Upper lobe of left lung (tissue), 4 donors: Measurements from ENCODE around the gene ZNF618.

Experiments used
- CTCF ChIP-seq, 6 experiments: fragments of 450-650 bp in 4 of 6; fragments of 200-600 bp in 2 of 6; sonication (generic) in 2 of 6; IDR thresholded peaks; one replicate each; pipeline ENCODE4 v1.5.1; 2016 to 2019; ENCODE audit warnings: antibody characterized with exemption in 6 of 6
- POLR2A ChIP-seq, 4 donors: fragments of 450-650 bp; IDR thresholded peaks; one replicate each; pipeline ENCODE4 v1.5.1; 2016 to 2017; ENCODE audit warnings: antibody characterized with exemption in 4 of 4, mild to moderate bottlenecking in 2 of 4
- POLR2AphosphoS5 ChIP-seq, 2 donors: sonication (generic); formaldehyde crosslinking; IDR thresholded peaks; one replicate each; pipeline ENCODE4 v1.5.1; 2017; ENCODE audit warnings: antibody characterized with exemption in 2 of 2

DNA sequence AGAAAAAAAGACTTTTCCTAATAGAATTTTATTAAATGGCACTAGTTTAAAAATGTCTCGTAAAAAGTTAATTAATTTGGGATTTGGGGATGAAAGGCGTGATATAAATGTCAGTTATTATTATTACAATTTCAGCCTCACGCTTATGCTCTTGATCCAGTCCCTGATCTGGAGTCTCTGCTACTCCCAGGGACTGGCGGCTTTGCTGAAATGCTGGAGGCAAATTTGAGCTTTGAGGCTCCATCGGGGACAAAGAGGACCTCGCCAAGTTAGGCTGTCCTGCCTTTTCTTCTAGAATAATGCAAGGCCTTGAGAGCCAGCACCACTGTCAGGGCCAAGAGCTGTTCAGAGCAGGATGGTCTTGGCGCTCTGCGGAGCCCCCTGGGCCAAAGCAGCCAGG lies 69.7 kb downstream of the ZNF618 start:
- TF ChIP-seq CTCF (IDR thresholded peaks at IDR 0.05) = no peak
- TF ChIP-seq POLR2A (IDR thresholded peaks at IDR 0.05) = no peak
- TF ChIP-seq POLR2AphosphoS5 (IDR thresholded peaks at IDR 0.05) = no peak
